HCT116 (cell line): ENCODE results near the gene MYO1A.

ENCODE experiments used
- CEBPB ChIP-seq: IDR thresholded peaks from 2 replicates; pipeline ENCODE4 v1.6.1; 2012; ENCODE audit warnings: low read depth
- RAD21 ChIP-seq: IDR thresholded peaks from 2 replicates; pipeline ENCODE4 v1.6.1; 2012; ENCODE audit warnings: low read depth, mild to moderate bottlenecking

DNA sequence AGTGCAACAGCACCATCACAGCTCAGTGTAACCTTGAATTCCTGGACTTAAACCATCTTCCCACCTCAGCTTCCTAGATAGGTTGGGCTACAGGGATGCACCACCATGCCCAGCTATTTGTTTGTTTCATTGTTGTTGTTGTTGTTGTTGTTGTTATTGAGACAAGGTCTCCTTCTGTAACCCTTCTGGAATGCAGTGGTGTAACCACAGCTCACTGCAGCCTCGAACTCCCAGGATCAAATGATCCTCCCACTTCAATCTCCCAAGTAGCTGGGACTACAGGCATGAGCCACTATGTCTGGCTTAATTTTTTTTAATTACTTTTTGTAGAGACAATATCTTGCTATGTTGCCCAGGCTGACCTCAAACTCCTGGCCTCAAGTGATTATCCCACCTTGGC, 29.9 kb upstream of the MYO1A start:
- TF ChIP-seq RAD21: no peak
- no peak for TF ChIP-seq CEBPB
